Measurements from ENCODE around the gene B4GALT2. TPM values are rescaled to one million over a fixed set of nuclear protein-coding genes. Genes with fewer than 3 reads are reported as not detected.

Gene B4GALT2
- total RNA-seq, 1 experiment from 2014 or later, result 76.4 TPM

DNA sequence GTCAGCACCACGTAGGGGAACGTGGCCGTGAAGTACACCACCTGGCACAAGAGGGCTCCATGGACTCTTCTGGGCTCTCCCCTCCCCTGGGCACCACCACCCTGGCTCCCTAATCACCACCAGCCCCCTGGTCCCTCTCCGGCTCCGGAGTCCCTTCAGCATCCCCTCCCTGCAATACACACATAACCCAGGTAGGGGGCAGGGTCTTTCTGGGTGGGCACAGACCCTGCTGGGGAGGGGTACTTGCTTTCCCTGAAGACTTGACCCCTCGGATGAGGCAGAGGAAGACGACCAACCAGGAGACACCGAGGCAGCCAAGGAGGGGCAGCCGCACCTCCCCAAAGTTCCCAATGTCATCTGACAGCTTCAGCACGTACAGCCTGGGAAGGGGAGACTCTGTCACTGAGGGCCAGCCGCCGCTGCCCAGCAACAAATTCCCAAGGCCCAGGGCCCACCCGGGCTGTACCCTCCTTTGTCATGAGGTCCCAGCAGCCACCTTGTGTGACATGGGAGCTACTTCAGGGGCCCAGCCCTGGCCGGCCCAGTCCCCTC is 23.7 kb downstream of the B4GALT2 start:
- BruUV-seq (replicated peaks), result no TSS peak
- H3K4me1 ChIP-seq (ENCODE audit: insufficient read depth, low read length, poor library complexity, severe bottlenecking), result no peaks in the 10 kb centered on the region
- no peak overlapping the region for H3K4me3 ChIP-seq (ENCODE audit: low read depth, low read length, poor library complexity, severe bottlenecking)
- intact Hi-C loops (cut with micrococcal nuclease; ENCODE audit: unreplicated experiment), result no loop called here
- no peaks in the 10 kb centered on the region for H3K27me3 ChIP-seq (replicated peaks; ENCODE audit: insufficient read depth, low read depth, low read length, poor library complexity)
- ChIA-PET POLR2A (ENCODE audit: low non-redundant PET) (no interaction called here), CTCF (no interaction called here)
- no peaks in the 10 kb centered on the region for H3K9me3 ChIP-seq (ENCODE audit: low read depth, low read length, poor library complexity, severe bottlenecking)
- no peak for DNase-seq (ENCODE audit: low spot score)
- TF ChIP-seq, protein P1, sequence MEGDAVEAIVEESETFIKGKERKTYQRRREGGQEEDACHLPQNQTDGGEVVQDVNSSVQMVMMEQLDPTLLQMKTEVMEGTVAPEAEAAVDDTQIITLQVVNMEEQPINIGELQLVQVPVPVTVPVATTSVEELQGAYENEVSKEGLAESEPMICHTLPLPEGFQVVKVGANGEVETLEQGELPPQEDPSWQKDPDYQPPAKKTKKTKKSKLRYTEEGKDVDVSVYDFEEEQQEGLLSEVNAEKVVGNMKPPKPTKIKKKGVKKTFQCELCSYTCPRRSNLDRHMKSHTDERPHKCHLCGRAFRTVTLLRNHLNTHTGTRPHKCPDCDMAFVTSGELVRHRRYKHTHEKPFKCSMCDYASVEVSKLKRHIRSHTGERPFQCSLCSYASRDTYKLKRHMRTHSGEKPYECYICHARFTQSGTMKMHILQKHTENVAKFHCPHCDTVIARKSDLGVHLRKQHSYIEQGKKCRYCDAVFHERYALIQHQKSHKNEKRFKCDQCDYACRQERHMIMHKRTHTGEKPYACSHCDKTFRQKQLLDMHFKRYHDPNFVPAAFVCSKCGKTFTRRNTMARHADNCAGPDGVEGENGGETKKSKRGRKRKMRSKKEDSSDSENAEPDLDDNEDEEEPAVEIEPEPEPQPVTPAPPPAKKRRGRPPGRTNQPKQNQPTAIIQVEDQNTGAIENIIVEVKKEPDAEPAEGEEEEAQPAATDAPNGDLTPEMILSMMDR (conservative IDR thresholded peaks at IDR 0.05; ENCODE audit: low read depth, low read length), result peak; percentile 43
- no peak for TF ChIP-seq EZH2 (IDR thresholded peaks at IDR 0.05; ENCODE audit: borderline replicate concordance, low read depth, low read length, poor library complexity, severe bottlenecking)
- H3K36me3 ChIP-seq (ENCODE audit: insufficient read depth, low read length, poor library complexity, severe bottlenecking), result no peaks in the 10 kb centered on the region
- H3K27ac ChIP-seq (ENCODE audit: low read depth, low read length, poor library complexity, severe bottlenecking), result no peak overlapping the region

DNA sequence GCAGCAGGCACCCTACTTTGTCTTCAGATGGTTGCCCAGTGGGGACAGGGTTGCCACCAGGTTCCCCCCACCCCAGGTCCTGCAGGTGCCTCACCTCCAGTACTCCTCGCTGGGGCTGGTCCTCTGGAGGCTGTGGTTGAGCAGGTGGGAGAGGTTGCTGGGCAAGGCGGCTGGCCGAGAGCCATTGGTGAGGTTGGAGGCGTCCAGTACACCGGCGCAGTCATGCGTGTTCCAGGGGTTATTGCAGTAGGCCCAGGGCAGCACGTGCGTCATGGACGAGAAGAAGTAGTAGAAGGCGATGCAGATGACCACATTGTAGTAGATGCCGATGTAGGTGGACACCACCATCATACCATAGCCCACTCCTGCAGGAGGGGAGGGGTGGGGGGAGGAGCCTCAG is 29.2 kb downstream of the B4GALT2 start:
- intact Hi-C loops (cut with micrococcal nuclease; ENCODE audit: unreplicated experiment), result no loop called here
- CTCF ChIA-PET, result no interaction called here

DNA sequence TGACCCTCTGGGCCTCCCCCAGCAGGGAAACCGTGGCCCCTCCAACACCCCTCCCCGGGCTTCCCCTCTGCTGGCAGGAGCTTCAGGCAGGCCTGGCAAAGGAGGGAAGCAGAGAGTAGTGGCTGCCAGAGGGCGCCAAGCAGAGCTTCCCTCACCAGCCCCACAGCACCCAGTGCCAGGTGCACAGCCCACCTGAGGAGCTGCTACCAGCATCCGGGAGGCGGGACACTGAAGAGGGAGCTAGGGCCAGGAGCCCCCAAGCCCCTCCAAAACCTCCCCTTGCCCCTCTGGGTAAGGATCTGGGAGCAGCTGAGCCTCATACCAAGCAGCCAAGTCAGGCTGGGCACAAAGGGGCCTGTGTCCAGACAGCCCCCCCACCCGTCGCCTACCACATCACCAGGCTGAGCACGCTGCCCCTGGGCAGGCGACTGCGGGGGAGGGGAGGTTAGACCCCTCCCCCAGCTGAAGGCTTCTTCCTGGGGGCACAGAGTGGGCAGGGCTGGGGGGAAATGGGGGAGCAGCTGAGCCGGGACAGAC is 32.0 kb downstream of the B4GALT2 start:
- TF ChIP-seq, protein P1 (conservative IDR thresholded peaks at IDR 0.05; ENCODE audit: low read depth, low read length), result no peak
- no peak for TF ChIP-seq EZH2 (IDR thresholded peaks at IDR 0.05; ENCODE audit: borderline replicate concordance, low read depth, low read length, poor library complexity, severe bottlenecking)
- intact Hi-C loops (cut with micrococcal nuclease; ENCODE audit: unreplicated experiment), result no loop called here
- Histone ChIP-seq H3K4me1 (ENCODE audit: insufficient read depth, low read length, poor library complexity, severe bottlenecking) (peaks cover 15% of the 10 kb centered on the region), H3K36me3 (ENCODE audit: insufficient read depth, low read length, poor library complexity, severe bottlenecking) (no peaks in the 10 kb centered on the region), H3K4me3 (ENCODE audit: low read depth, low read length, poor library complexity, severe bottlenecking) (no peak overlapping the region), H3K27me3 (replicated peaks; ENCODE audit: insufficient read depth, low read depth, low read length, poor library complexity) (no peaks in the 10 kb centered on the region), H3K9me3 (ENCODE audit: low read depth, low read length, poor library complexity, severe bottlenecking) (no peaks in the 10 kb centered on the region), H3K27ac (ENCODE audit: low read depth, low read length, poor library complexity, severe bottlenecking) (no peak overlapping the region)
- POLR2A ChIA-PET (ENCODE audit: low non-redundant PET), result no interaction called here
- no TSS peak for BruUV-seq (replicated peaks)
- DNase-seq (ENCODE audit: low spot score), result no peak
- CTCF ChIA-PET, result interaction anchor here (1.0 kb wide), 1 partner anchor 25 kb away, joined by 3 read pairs; no protein-coding TSS in a partner anchor

More for the DNA sequence above, 29.2 kb downstream of the B4GALT2 start:
- no peaks in the 10 kb centered on the region for H3K36me3 ChIP-seq (ENCODE audit: insufficient read depth, low read length, poor library complexity, severe bottlenecking)
- H3K27ac ChIP-seq (ENCODE audit: low read depth, low read length, poor library complexity, severe bottlenecking), result no peak overlapping the region
- no peaks in the 10 kb centered on the region for H3K9me3 ChIP-seq (ENCODE audit: low read depth, low read length, poor library complexity, severe bottlenecking)
- TF ChIP-seq, protein P1 (conservative IDR thresholded peaks at IDR 0.05; ENCODE audit: low read depth, low read length), result no peak
- TF ChIP-seq EZH2 (IDR thresholded peaks at IDR 0.05; ENCODE audit: borderline replicate concordance, low read depth, low read length, poor library complexity, severe bottlenecking), result no peak
- POLR2A ChIA-PET (ENCODE audit: low non-redundant PET), result interaction anchor here (0.6 kb wide), 1 partner anchor 73 kb away, joined by 7 read pairs; no protein-coding TSS in a partner anchor
- peaks cover 15% of the 10 kb centered on the region for H3K4me1 ChIP-seq (ENCODE audit: insufficient read depth, low read length, poor library complexity, severe bottlenecking)
- no peak for DNase-seq (ENCODE audit: low spot score)
- no TSS peak for BruUV-seq (replicated peaks)
- no peaks in the 10 kb centered on the region for H3K27me3 ChIP-seq (replicated peaks; ENCODE audit: insufficient read depth, low read depth, low read length, poor library complexity)
- H3K4me3 ChIP-seq (ENCODE audit: low read depth, low read length, poor library complexity, severe bottlenecking), result no peak overlapping the region
